Neural progenitor cell (in vitro differentiated cells): ENCODE data around the gene FBXL14.

ENCODE experiments used
- CTCF ChIP-seq: fragments of 200-600 bp; sonication (generic); IDR thresholded peaks from 2 replicates; pipeline ENCODE4 v1.5.1; 2017; ENCODE audit warnings: antibody characterized with exemption, mild to moderate bottlenecking
- EZH2phosphoT487 ChIP-seq: fragments of 200-600 bp; sonication (generic); IDR thresholded peaks from 2 replicates; pipeline ENCODE4 v1.6.1; 2017; ENCODE audit warnings: antibody characterized with exemption

- TF ChIP-seq CTCF (no peak), EZH2phosphoT487 (no peak)
These were observed 448 bp downstream of the FBXL14 start for GRCh38 chr12:1594006-1594260.
